GM19025 (cell line): ENCODE measurements around the gene OR7C2.
"Not testable (repeated sequence)": the region's sequence is repeated elsewhere in the genome, so short reads cannot be mapped to it uniquely, and the experiment has no call there.

ENCODE experiments used
- ATAC-seq: cut with Tn5 transposase; IDR thresholded peaks from one replicate; pipeline ENCODE4 v1.9.1; 2021; ENCODE audit warnings: mild to moderate bottlenecking, low read depth, moderate library complexity; ENCODE audit not compliant: unreplicated experiment

OR7C2 gene

GRCh38 chr19:14941189-14941588 is at the start of gene OR7C2:
OR7C2 (plus strand) TSS chr19:14941489; CDS start chr19:14941489, 0 bp downstream.
- ATAC-seq = no peak

- ATAC-seq = no peak
Measured at GRCh38 chr19:14901675-14902260, 39.5 kb upstream of the OR7C2 start.

GRCh38 chr19:14906711-14907110 is 34.6 kb upstream of the OR7C2 start:
- no peak for ATAC-seq

- no peak for ATAC-seq
Measured at GRCh38 chr19:14915116-14915515, 26.2 kb upstream of the OR7C2 start.

- no peak for ATAC-seq
Measured at GRCh38 chr19:14916848-14917247, 24.4 kb upstream of the OR7C2 start.

- ATAC-seq = no peak
Measured at GRCh38 chr19:14933506-14933905, 7.8 kb upstream of the OR7C2 start.

GRCh38 chr19:14940266-14940665 is 1.0 kb upstream of the OR7C2 start:
- no peak for ATAC-seq

GRCh38 chr19:14943601-14944000 is 2.3 kb downstream of the OR7C2 start:
- no peak for ATAC-seq

GRCh38 chr19:14944456-14944855 is 3.2 kb downstream of the OR7C2 start:
- no peak for ATAC-seq

- not testable (repeated sequence) for ATAC-seq
Measured at GRCh38 chr19:14949413-14949812, 8.1 kb downstream of the OR7C2 start.

GRCh38 chr19:14949876-14950275 is 8.6 kb downstream of the OR7C2 start:
- no peak for ATAC-seq

- ATAC-seq = no peak
Measured at GRCh38 chr19:14950421-14950820, 9.1 kb downstream of the OR7C2 start.

GRCh38 chr19:14952767-14953166 is 11.5 kb downstream of the OR7C2 start:
- ATAC-seq = no peak

GRCh38 chr19:14954071-14954655 is 12.9 kb downstream of the OR7C2 start:
- no peak for ATAC-seq

- ATAC-seq = no peak
Measured at GRCh38 chr19:14957464-14957863, 16.2 kb downstream of the OR7C2 start.

GRCh38 chr19:14959263-14959662 is 18.0 kb downstream of the OR7C2 start:
- ATAC-seq = no peak

- no peak for ATAC-seq
Measured at GRCh38 chr19:14961956-14962685, 20.8 kb downstream of the OR7C2 start.

GRCh38 chr19:14968247-14968646 is 27.0 kb downstream of the OR7C2 start:
- no peak for ATAC-seq

- no peak for ATAC-seq
Measured at GRCh38 chr19:14971474-14971873, 30.2 kb downstream of the OR7C2 start.

- ATAC-seq = no peak
Measured at GRCh38 chr19:14972676-14973075, 31.4 kb downstream of the OR7C2 start.

- ATAC-seq = no peak
Measured at GRCh38 chr19:14974488-14974887, 33.2 kb downstream of the OR7C2 start.

GRCh38 chr19:14977128-14977527 is 35.8 kb downstream of the OR7C2 start:
- ATAC-seq = no peak
